ENCODE results near the gene THAP4.

DNA sequence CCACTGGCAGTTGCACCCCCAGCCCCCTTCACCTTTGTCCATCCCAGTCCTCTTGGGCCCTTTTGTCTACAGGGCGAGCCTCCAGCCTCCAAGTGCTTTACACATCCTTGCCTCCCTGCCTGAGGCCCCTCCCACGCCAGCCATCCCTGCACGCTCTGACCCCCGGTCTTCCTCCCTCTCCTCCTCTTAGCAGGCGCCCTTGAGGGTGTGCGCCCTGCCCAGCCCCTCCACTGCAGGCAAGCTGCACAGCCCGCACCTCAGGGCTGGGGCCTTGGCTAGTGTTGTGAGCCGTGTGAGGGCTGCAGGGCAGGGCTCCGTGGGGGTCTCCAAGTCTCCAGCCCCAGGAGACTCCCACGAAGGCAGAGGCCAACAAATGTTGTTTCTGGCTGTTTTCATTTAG lies 71.5 kb downstream of the THAP4 start:
- TF ChIP-seq POLR2A (IDR thresholded peaks at IDR 0.05; ENCODE audit: extremely low read depth, insufficient read length): no peak
- TF ChIP-seq, protein P1, sequence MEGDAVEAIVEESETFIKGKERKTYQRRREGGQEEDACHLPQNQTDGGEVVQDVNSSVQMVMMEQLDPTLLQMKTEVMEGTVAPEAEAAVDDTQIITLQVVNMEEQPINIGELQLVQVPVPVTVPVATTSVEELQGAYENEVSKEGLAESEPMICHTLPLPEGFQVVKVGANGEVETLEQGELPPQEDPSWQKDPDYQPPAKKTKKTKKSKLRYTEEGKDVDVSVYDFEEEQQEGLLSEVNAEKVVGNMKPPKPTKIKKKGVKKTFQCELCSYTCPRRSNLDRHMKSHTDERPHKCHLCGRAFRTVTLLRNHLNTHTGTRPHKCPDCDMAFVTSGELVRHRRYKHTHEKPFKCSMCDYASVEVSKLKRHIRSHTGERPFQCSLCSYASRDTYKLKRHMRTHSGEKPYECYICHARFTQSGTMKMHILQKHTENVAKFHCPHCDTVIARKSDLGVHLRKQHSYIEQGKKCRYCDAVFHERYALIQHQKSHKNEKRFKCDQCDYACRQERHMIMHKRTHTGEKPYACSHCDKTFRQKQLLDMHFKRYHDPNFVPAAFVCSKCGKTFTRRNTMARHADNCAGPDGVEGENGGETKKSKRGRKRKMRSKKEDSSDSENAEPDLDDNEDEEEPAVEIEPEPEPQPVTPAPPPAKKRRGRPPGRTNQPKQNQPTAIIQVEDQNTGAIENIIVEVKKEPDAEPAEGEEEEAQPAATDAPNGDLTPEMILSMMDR (IDR thresholded peaks at IDR 0.05; ENCODE audit: low read depth, low read length): no peak

All from NB4 (cell line).